Activated T-cell treated with anti-CD3 and anti-CD28 coated beads for 1 hour (primary cell): Measurements from ENCODE around the gene APBB3.
A peak's percentile ranks its signal among the peaks of the same experiment; 100 is the strongest.

Experiments
- DNase-seq: peaks from one replicate; pipeline ENCODE4 v3.0.0-alpha.2; 2020; ENCODE audit warnings: low read depth

The APBB3 gene

GRCh38 chr5:140575309-140575708 is 10.9 kb upstream of the APBB3 start:
- DNase-seq, result no peak

- no peak for DNase-seq
These were observed 9.8 kb upstream of the APBB3 start for GRCh38 chr5:140574165-140574564.

GRCh38 chr5:140573683-140574082 is 9.3 kb upstream of the APBB3 start:
- DNase-seq, result no peak

GRCh38 chr5:140571105-140571504 is 6.7 kb upstream of the APBB3 start:
- DNase-seq, result no peak

- DNase-seq, result no peak
These were observed 6.1 kb upstream of the APBB3 start for GRCh38 chr5:140570488-140570887.

GRCh38 chr5:140570058-140570457 is 5.7 kb upstream of the APBB3 start:
- no peak for DNase-seq

- DNase-seq, result no peak
These were observed 4.8 kb upstream of the APBB3 start for GRCh38 chr5:140569197-140569596.

- DNase-seq, result no peak
These were observed 4.2 kb upstream of the APBB3 start for GRCh38 chr5:140568443-140569063.

- no peak for DNase-seq
These were observed 3.5 kb upstream of the APBB3 start for GRCh38 chr5:140567871-140568270.

- DNase-seq, result no peak
These were observed 2.9 kb upstream of the APBB3 start for GRCh38 chr5:140567136-140567818.

- no peak for DNase-seq
These were observed 2.3 kb upstream of the APBB3 start for GRCh38 chr5:140566665-140567064.

- DNase-seq, result no peak
These were observed 1.3 kb upstream of the APBB3 start for GRCh38 chr5:140565780-140566095.

GRCh38 chr5:140565024-140565779 is 804 bp upstream of the APBB3 start:
- DNase-seq, result no peak

GRCh38 chr5:140563596-140563995 is 802 bp downstream of the APBB3 start:
- no peak for DNase-seq

GRCh38 chr5:140561753-140562523 is 2.5 kb downstream of the APBB3 start:
- DNase-seq, result no peak

GRCh38 chr5:140560227-140560626 is 4.2 kb downstream of the APBB3 start:
- no peak for DNase-seq

GRCh38 chr5:140558542-140558941 is 5.9 kb downstream of the APBB3 start:
- no peak for DNase-seq

GRCh38 chr5:140557965-140558364 is 6.4 kb downstream of the APBB3 start:
- DNase-seq, result no peak

- peak; percentile 65 for DNase-seq
These were observed 7.1 kb downstream of the APBB3 start, which contains the start of gene SRA1 for GRCh38 chr5:140557136-140557805. SRA1 (minus strand) TSS chr5:140557473; CDS start chr5:140557452, 21 bp downstream.

- no peak for DNase-seq
These were observed 8.0 kb downstream of the APBB3 start for GRCh38 chr5:140556438-140556837.

- no peak for DNase-seq
These were observed 8.6 kb downstream of the APBB3 start for GRCh38 chr5:140555747-140556312.

GRCh38 chr5:140554454-140554853 is 9.9 kb downstream of the APBB3 start:
- DNase-seq, result no peak
